ENCODE data around the gene USH2A. TPM values are rescaled to one million over a fixed set of nuclear protein-coding genes. Genes with fewer than 3 reads are reported as not detected.

Gene USH2A
- polyA plus RNA-seq, 1 of the 3 experiments (the other 2 are of a cell fraction), result under 0.01 TPM

DNA sequence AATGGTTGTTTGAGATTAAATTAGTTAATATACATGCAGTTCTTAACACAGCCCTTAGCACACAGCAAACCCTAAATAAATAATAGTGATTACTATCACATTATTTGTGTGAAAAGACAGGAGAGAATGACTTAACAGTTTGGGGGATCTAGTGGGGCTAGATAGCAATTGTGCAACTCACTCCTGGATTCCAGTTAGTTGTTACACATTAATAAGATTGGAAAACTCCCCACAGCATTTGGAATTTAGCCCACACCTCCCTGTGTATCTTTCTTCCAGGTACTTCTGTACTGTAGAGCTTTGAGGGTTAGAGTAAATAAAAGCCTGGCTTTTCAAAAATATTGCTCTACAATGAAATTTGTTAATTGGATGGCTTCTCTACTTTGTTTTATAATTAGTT is 763.0 kb downstream of the USH2A start:
- no peaks in the 10 kb centered on the region for H4K20me1 ChIP-seq (ENCODE audit: insufficient read depth)
- no peaks in the 10 kb centered on the region for H3K79me2 ChIP-seq (ENCODE audit: insufficient read depth)
- DNase-seq, result no peak
- no peak overlapping the region for H3K4me2 ChIP-seq
- no peaks in the 10 kb centered on the region for H3F3A ChIP-seq (replicated peaks; ENCODE audit: insufficient read depth)
- H2AFZ ChIP-seq (ENCODE audit: low read depth), result no peak overlapping the region
- TF ChIP-seq, protein P1, sequence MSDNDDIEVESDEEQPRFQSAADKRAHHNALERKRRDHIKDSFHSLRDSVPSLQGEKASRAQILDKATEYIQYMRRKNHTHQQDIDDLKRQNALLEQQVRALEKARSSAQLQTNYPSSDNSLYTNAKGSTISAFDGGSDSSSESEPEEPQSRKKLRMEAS (IDR thresholded peaks at IDR 0.05; ENCODE audit: low read depth), result no peak
- no peak for TF ChIP-seq POLR2AphosphoS5 (IDR thresholded peaks at IDR 0.05; ENCODE audit: low read depth, low read length)
- TF ChIP-seq SMC3 (IDR thresholded peaks at IDR 0.05; ENCODE audit: low read depth, low read length), result no peak
- no peak for TF ChIP-seq GATA2 (CRISPR knock-in tag; IDR thresholded peaks at IDR 0.05)
- TF ChIP-seq FOXM1 (IDR thresholded peaks at IDR 0.05; ENCODE audit: low read depth), result no peak
- TF ChIP-seq TCF12 (IDR thresholded peaks at IDR 0.05), result no peak
- TF ChIP-seq, protein P2, sequence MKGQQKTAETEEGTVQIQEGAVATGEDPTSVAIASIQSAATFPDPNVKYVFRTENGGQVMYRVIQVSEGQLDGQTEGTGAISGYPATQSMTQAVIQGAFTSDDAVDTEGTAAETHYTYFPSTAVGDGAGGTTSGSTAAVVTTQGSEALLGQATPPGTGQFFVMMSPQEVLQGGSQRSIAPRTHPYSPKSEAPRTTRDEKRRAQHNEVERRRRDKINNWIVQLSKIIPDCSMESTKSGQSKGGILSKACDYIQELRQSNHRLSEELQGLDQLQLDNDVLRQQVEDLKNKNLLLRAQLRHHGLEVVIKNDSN (IDR thresholded peaks at IDR 0.05; ENCODE audit: borderline replicate concordance, low read depth), result no peak
- TF ChIP-seq, protein P3, sequence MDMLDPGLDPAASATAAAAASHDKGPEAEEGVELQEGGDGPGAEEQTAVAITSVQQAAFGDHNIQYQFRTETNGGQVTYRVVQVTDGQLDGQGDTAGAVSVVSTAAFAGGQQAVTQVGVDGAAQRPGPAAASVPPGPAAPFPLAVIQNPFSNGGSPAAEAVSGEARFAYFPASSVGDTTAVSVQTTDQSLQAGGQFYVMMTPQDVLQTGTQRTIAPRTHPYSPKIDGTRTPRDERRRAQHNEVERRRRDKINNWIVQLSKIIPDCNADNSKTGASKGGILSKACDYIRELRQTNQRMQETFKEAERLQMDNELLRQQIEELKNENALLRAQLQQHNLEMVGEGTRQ (IDR thresholded peaks at IDR 0.05; ENCODE audit: borderline replicate concordance, low read depth, low read length), result no peak
- no peak for TF ChIP-seq MXI1 (IDR thresholded peaks at IDR 0.05; ENCODE audit: low read depth, low read length)
- TF ChIP-seq, protein P4, sequence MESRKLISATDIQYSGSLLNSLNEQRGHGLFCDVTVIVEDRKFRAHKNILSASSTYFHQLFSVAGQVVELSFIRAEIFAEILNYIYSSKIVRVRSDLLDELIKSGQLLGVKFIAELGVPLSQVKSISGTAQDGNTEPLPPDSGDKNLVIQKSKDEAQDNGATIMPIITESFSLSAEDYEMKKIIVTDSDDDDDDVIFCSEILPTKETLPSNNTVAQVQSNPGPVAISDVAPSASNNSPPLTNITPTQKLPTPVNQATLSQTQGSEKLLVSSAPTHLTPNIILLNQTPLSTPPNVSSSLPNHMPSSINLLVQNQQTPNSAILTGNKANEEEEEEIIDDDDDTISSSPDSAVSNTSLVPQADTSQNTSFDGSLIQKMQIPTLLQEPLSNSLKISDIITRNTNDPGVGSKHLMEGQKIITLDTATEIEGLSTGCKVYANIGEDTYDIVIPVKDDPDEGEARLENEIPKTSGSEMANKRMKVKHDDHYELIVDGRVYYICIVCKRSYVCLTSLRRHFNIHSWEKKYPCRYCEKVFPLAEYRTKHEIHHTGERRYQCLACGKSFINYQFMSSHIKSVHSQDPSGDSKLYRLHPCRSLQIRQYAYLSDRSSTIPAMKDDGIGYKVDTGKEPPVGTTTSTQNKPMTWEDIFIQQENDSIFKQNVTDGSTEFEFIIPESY (IDR thresholded peaks at IDR 0.05; ENCODE audit: borderline replicate concordance, low read depth), result no peak
- no peak for TF ChIP-seq RCOR1 (IDR thresholded peaks at IDR 0.05; ENCODE audit: low read length)
- TF ChIP-seq, protein P5, sequence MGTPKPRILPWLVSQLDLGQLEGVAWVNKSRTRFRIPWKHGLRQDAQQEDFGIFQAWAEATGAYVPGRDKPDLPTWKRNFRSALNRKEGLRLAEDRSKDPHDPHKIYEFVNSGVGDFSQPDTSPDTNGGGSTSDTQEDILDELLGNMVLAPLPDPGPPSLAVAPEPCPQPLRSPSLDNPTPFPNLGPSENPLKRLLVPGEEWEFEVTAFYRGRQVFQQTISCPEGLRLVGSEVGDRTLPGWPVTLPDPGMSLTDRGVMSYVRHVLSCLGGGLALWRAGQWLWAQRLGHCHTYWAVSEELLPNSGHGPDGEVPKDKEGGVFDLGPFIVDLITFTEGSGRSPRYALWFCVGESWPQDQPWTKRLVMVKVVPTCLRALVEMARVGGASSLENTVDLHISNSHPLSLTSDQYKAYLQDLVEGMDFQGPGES (IDR thresholded peaks at IDR 0.05; ENCODE audit: low read depth, low read length), result no peak
- TF ChIP-seq RAD21 (IDR thresholded peaks at IDR 0.05; ENCODE audit: low read length), result no peak
- TF ChIP-seq TAF1 (IDR thresholded peaks at IDR 0.05; ENCODE audit: borderline replicate concordance, low read depth, low read length), result no peak
- TF ChIP-seq SIN3A (IDR thresholded peaks at IDR 0.05; ENCODE audit: borderline replicate concordance, low read depth, low read length), result no peak
- no peak for TF ChIP-seq RFX5 (IDR thresholded peaks at IDR 0.05; ENCODE audit: low read length)
- H3K4me1 ChIP-seq (ENCODE audit: control insufficient read depth in 1 of 2, insufficient read depth in 2 of 2, low read depth in 1 of 2, low read length in 1 of 2), result no peaks in the 10 kb centered on the region; a peak in 1 of 4 replicates
- no peaks in the 10 kb centered on the region for H3K9me3 ChIP-seq
- H3K9ac ChIP-seq, result no peak overlapping the region
- POLR2A ChIA-PET, result no interaction called here
- H3K27me3 ChIP-seq (ENCODE audit: insufficient read depth), result no peaks in the 10 kb centered on the region; the same call in 1 of the 2 replicates
- no peak overlapping the region for H3K27ac ChIP-seq (ENCODE audit: low read depth in 2 of 2, low read length in 1 of 2)
- H3K9me2 ChIP-seq, result no peaks in the 10 kb centered on the region
- CTCF ChIA-PET, result interaction anchor here (1.2 kb wide), 1 partner anchor 13 kb away, joined by 3 read pairs; no protein-coding TSS in a partner anchor
- H3K36me3 ChIP-seq (replicated peaks in 1 of 2; ENCODE audit: control insufficient read depth in 1 of 2, insufficient read depth in 2 of 2, low read length in 1 of 2), result no peaks in the 10 kb centered on the region
- H3K4me3 ChIP-seq (ENCODE audit: low read depth in 2 of 2, low read length in 1 of 2), result no peak overlapping the region
